ENCODE data around the gene WDFY4.

WDFY4 gene

GRCh38 chr10:49005270-49005669, 320.6 kb downstream of the WDFY4 start:
- no peak for TF ChIP-seq FOXP2 (optimal IDR thresholded peaks at IDR 0.05; ENCODE audit: borderline replicate concordance, extremely low read depth, extremely low read length, insufficient read depth)
- no peak for TF ChIP-seq TAF1 (IDR thresholded peaks at IDR 0.05; ENCODE audit: borderline replicate concordance, insufficient read depth, low read length)
- TF ChIP-seq SIN3A (IDR thresholded peaks at IDR 0.05; ENCODE audit: borderline replicate concordance, insufficient read depth, low read length) = no peak
- TF ChIP-seq POLR2AphosphoS5 (IDR thresholded peaks at IDR 0.05; ENCODE audit: low read depth, low read length) = no peak
- TF ChIP-seq, protein P1, sequence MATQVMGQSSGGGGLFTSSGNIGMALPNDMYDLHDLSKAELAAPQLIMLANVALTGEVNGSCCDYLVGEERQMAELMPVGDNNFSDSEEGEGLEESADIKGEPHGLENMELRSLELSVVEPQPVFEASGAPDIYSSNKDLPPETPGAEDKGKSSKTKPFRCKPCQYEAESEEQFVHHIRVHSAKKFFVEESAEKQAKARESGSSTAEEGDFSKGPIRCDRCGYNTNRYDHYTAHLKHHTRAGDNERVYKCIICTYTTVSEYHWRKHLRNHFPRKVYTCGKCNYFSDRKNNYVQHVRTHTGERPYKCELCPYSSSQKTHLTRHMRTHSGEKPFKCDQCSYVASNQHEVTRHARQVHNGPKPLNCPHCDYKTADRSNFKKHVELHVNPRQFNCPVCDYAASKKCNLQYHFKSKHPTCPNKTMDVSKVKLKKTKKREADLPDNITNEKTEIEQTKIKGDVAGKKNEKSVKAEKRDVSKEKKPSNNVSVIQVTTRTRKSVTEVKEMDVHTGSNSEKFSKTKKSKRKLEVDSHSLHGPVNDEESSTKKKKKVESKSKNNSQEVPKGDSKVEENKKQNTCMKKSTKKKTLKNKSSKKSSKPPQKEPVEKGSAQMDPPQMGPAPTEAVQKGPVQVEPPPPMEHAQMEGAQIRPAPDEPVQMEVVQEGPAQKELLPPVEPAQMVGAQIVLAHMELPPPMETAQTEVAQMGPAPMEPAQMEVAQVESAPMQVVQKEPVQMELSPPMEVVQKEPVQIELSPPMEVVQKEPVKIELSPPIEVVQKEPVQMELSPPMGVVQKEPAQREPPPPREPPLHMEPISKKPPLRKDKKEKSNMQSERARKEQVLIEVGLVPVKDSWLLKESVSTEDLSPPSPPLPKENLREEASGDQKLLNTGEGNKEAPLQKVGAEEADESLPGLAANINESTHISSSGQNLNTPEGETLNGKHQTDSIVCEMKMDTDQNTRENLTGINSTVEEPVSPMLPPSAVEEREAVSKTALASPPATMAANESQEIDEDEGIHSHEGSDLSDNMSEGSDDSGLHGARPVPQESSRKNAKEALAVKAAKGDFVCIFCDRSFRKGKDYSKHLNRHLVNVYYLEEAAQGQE (IDR thresholded peaks at IDR 0.05; ENCODE audit: insufficient read depth in 1 of 2, low read depth in 2 of 2, low read length in 2 of 2) = no peak

- TF ChIP-seq FOXP2 (optimal IDR thresholded peaks at IDR 0.05; ENCODE audit: borderline replicate concordance, extremely low read depth, extremely low read length, insufficient read depth) (no peak), POLR2AphosphoS5 (IDR thresholded peaks at IDR 0.05; ENCODE audit: low read depth, low read length) (no peak), SIN3A (IDR thresholded peaks at IDR 0.05; ENCODE audit: borderline replicate concordance, insufficient read depth, low read length) (no peak), TAF1 (IDR thresholded peaks at IDR 0.05; ENCODE audit: borderline replicate concordance, insufficient read depth, low read length) (no peak)
- TF ChIP-seq, protein P1 (IDR thresholded peaks at IDR 0.05; ENCODE audit: insufficient read depth in 1 of 2, low read depth in 2 of 2, low read length in 2 of 2) = no peak
Measured at GRCh38 chr10:49007129-49007528, 322.5 kb downstream of the WDFY4 start.

- no peak for TF ChIP-seq FOXP2 (optimal IDR thresholded peaks at IDR 0.05; ENCODE audit: borderline replicate concordance, extremely low read depth, extremely low read length, insufficient read depth)
- TF ChIP-seq TAF1 (IDR thresholded peaks at IDR 0.05; ENCODE audit: borderline replicate concordance, insufficient read depth, low read length) = no peak
- TF ChIP-seq SIN3A (IDR thresholded peaks at IDR 0.05; ENCODE audit: borderline replicate concordance, insufficient read depth, low read length) = no peak
- TF ChIP-seq POLR2AphosphoS5 (IDR thresholded peaks at IDR 0.05; ENCODE audit: low read depth, low read length) = no peak
- TF ChIP-seq, protein P1 (IDR thresholded peaks at IDR 0.05; ENCODE audit: insufficient read depth in 1 of 2, low read depth in 2 of 2, low read length in 2 of 2) = no peak
Measured at GRCh38 chr10:49008091-49008490, 323.4 kb downstream of the WDFY4 start.

DNA sequence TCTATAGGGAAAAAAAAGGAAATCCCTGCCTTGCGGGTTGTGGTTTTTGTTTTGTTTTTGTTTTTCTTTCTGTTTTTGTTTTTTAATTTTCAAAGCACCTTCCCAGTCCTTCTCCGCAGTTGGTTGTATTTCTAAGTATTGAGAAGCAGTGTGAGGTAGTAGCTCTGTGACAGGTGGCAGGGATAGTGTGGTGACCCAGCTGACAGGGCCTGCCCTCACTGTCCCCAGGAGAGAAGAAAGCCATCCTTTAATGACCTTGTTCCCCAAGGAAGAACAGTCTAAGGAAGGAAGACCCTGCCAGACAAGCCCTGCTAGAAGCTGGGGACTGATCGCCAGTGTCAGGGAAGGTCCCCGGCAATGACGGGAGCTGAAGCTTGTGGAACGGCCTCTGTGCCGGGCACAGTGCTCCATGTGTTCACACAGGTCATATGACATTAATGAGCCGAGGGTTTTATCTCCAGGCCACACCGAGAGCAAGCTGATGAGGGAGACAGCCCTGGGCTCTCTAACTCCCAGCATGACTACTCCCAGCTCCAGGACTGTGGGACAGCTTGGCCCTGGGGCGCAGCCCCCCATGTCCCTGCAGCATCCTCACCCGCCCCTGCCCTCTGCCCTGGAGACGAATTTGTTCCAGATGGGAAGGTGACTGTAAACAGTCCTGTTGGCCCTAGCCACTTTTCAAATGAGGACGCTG, 324.0 kb downstream of the WDFY4 start:
- TF ChIP-seq SIN3A (IDR thresholded peaks at IDR 0.05; ENCODE audit: borderline replicate concordance, insufficient read depth, low read length) = no peak
- no peak for TF ChIP-seq TAF1 (IDR thresholded peaks at IDR 0.05; ENCODE audit: borderline replicate concordance, insufficient read depth, low read length)
- no peak for TF ChIP-seq POLR2AphosphoS5 (IDR thresholded peaks at IDR 0.05; ENCODE audit: low read depth, low read length)
- TF ChIP-seq, protein P1 (IDR thresholded peaks at IDR 0.05; ENCODE audit: insufficient read depth in 1 of 2, low read depth in 2 of 2, low read length in 2 of 2) = no peak
- no peak for TF ChIP-seq FOXP2 (optimal IDR thresholded peaks at IDR 0.05; ENCODE audit: borderline replicate concordance, extremely low read depth, extremely low read length, insufficient read depth)
